Stromal cell of bone marrow (primary cell): Measurements from ENCODE around the gene TSPYL1.
A peak's percentile ranks its signal among the peaks of the same experiment; 100 is the strongest.
"Not testable (repeated sequence)": the region's sequence is repeated elsewhere in the genome, so short reads cannot be mapped to it uniquely, and the experiment has no call there.

Experiments
- DNase-seq: peaks from one replicate; pipeline ENCODE4 v3.0.0-alpha.2; 2012; ENCODE audit warnings: low read depth

Gene TSPYL1

GRCh38 chr6:116279232-116280160 is at the start of gene TSPYL1:
Gene TSPYL1 (minus strand): TSS chr6:116279930. CDS start chr6:116279830, 100 bp downstream.
- peak; percentile 97 for DNase-seq

- DNase-seq = no peak
These were observed 49.4 kb upstream of the TSPYL1 start for GRCh38 chr6:116329156-116329555.

GRCh38 chr6:116328528-116328903 is 48.8 kb upstream of the TSPYL1 start:
- no peak for DNase-seq

- no peak for DNase-seq
These were observed 48.2 kb upstream of the TSPYL1 start for GRCh38 chr6:116327803-116328527.

GRCh38 chr6:116326996-116327395 is 47.3 kb upstream of the TSPYL1 start:
- DNase-seq = no peak

GRCh38 chr6:116326181-116326671 is 46.5 kb upstream of the TSPYL1 start:
- no peak for DNase-seq

GRCh38 chr6:116325634-116326132 is 46.0 kb upstream of the TSPYL1 start:
- not testable (repeated sequence) for DNase-seq

GRCh38 chr6:116323863-116324262 is 44.1 kb upstream of the TSPYL1 start:
- DNase-seq = no peak

GRCh38 chr6:116321933-116322332 is 42.2 kb upstream of the TSPYL1 start:
- DNase-seq = not testable (repeated sequence)

- DNase-seq = peak; percentile 38
These were observed 37.2 kb upstream of the TSPYL1 start for GRCh38 chr6:116316772-116317467.

GRCh38 chr6:116314878-116315277 is 35.1 kb upstream of the TSPYL1 start:
- DNase-seq = no peak

GRCh38 chr6:116314218-116314617 is 34.5 kb upstream of the TSPYL1 start:
- no peak for DNase-seq

- no peak for DNase-seq
These were observed 33.5 kb upstream of the TSPYL1 start for GRCh38 chr6:116313101-116313776.

GRCh38 chr6:116309657-116310056 is 29.9 kb upstream of the TSPYL1 start:
- no peak for DNase-seq

GRCh38 chr6:116309001-116309400 is 29.3 kb upstream of the TSPYL1 start:
- DNase-seq = no peak

- DNase-seq = no peak
These were observed 27.9 kb upstream of the TSPYL1 start for GRCh38 chr6:116307633-116308032.

- no peak for DNase-seq
These were observed 27.3 kb upstream of the TSPYL1 start for GRCh38 chr6:116307001-116307400.

- no peak for DNase-seq
These were observed 24.9 kb upstream of the TSPYL1 start for GRCh38 chr6:116304538-116305097.

- DNase-seq = no peak
These were observed 21.4 kb upstream of the TSPYL1 start for GRCh38 chr6:116301104-116301503.

- no peak for DNase-seq
These were observed 20.8 kb upstream of the TSPYL1 start for GRCh38 chr6:116300566-116300965.

GRCh38 chr6:116298973-116299372 is 19.2 kb upstream of the TSPYL1 start:
- no peak for DNase-seq
